Common myeloid progenitor, CD34-positive (primary cell): ENCODE data around the gene TOMM22.

ENCODE experiments used
- CTCF ChIA-PET: fragments of 350-600 bp; sonication (Branson Sonifier 250); formaldehyde crosslinking; loops from one replicate; lab custom pipeline; 2021; ENCODE audit warnings: antibody characterized with exemption; lab: Charles Lee
- POLR2A ChIA-PET: fragments of 350-600 bp; sonication (Branson Sonifier 250); formaldehyde crosslinking; loops from one replicate; lab custom pipeline; 2021; ENCODE audit warnings: antibody characterized with exemption; lab: Charles Lee
- DNase-seq, 3 donors: peaks; one replicate each; pipeline versions ENCODE4 v3.0.0 to v3.0.0-alpha.2; 2013
- H3K27ac ChIP-seq, 2 experiments: 1 replicate in 1 of 2; 2 replicates in 1 of 2; pipeline ENCODE4 v1.7.0; 2013; ENCODE audit warnings: inconsistent platforms in 2 of 2, low read length in 2 of 2, mild to moderate bottlenecking in 2 of 2, low read depth in 1 of 2, moderate library complexity in 1 of 2; ENCODE audit not compliant: severe bottlenecking in 2 of 2, insufficient read depth in 1 of 2, poor library complexity in 1 of 2
- H3K27me3 ChIP-seq, 5 experiments: replicated peaks in 2 of 5; 1 replicate in 3 of 5; 2 replicates in 2 of 5; pipeline versions ENCODE4 v1.6.1 to v1.7.0; 2013; ENCODE audit warnings: low read length in 4 of 5, mild to moderate bottlenecking in 2 of 5, moderate library complexity in 2 of 5, inconsistent platforms in 1 of 5; ENCODE audit not compliant: insufficient read depth in 5 of 5, control insufficient read depth in 4 of 5
- H3K36me3 ChIP-seq, 4 experiments: 1 replicate in 2 of 4; 2 replicates in 2 of 4; pipeline versions ENCODE4 v1.6.1 to v1.7.0; 2013; ENCODE audit warnings: low read length in 3 of 4, control low read depth in 1 of 4, mild to moderate bottlenecking in 1 of 4; ENCODE audit not compliant: control insufficient read depth in 4 of 4, insufficient read depth in 4 of 4
- H3K4me1 ChIP-seq, 4 experiments: 1 replicate in 3 of 4; 2 replicates in 1 of 4; pipeline versions ENCODE4 v1.6.1 to v1.7.1; 2013; ENCODE audit warnings: low read length in 3 of 4, mild to moderate bottlenecking in 3 of 4, control low read depth in 1 of 4, inconsistent platforms in 1 of 4, moderate library complexity in 1 of 4; ENCODE audit not compliant: control insufficient read depth in 4 of 4, insufficient read depth in 4 of 4; ENCODE audit errors: control extremely low read depth in 1 of 4
- H3K4me3 ChIP-seq, 7 experiments: 1 replicate in 4 of 7; 2 replicates in 3 of 7; pipeline versions ENCODE4 v1.5.1 to v1.7.0; 2013; ENCODE audit warnings: mild to moderate bottlenecking in 7 of 7, low read length in 6 of 7, moderate library complexity in 6 of 7, inconsistent platforms in 2 of 7, low read depth in 2 of 7, control low read depth in 1 of 7; ENCODE audit not compliant: insufficient read depth in 4 of 7, control insufficient read depth in 1 of 7; ENCODE audit errors: extremely low read depth in 1 of 7
- H3K9me3 ChIP-seq, 5 experiments: 1 replicate in 4 of 5; 2 replicates in 1 of 5; pipeline versions ENCODE4 v1.6.1 to v1.7.1; 2013; ENCODE audit warnings: low read length in 4 of 5, mild to moderate bottlenecking in 2 of 5, inconsistent platforms in 1 of 5, low read depth in 1 of 5, moderate library complexity in 1 of 5; ENCODE audit not compliant: control insufficient read depth in 4 of 5, insufficient read depth in 2 of 5; ENCODE audit errors: control extremely low read depth in 1 of 5
- WGBS: methylation state at CpG from one replicate; pipeline ENCODE4 v1.1.5; 2013; ENCODE audit not compliant: insufficient coverage; 5-methylcytosine and 5-hydroxymethylcytosine counted together

Gene TOMM22

DNA sequence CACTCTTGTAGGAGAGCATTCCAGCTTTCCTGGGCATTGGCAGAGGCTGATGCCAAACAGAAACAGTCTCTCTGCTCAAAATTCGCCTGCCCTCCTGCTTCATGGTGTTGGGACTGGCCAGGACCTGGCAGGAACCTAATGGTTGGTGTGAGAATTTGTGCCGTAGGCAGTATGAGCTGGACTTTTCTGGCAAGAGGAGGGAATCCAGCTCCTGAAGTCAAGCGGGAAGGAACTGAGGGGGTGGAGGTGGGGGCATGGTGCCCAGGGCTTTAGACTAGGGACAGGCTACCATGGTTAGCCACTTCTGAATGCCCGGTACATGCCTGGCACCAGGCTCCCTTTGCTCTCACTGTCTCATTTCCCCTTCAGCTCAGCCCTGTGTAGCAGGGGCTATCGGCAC, 6.9 kb upstream of the TOMM22 start:
- H3K27ac ChIP-seq, result no peak overlapping the region
- H3K4me3 ChIP-seq, result no peak overlapping the region
- no peaks in the 10 kb centered on the region for H3K27me3 ChIP-seq
- H3K36me3 ChIP-seq, result peaks cover 9 to 32% (median 19%) of the 10 kb centered on the region in 4 experiments
- DNase-seq, result no peak
- no peaks in the 10 kb centered on the region for H3K4me1 ChIP-seq
- POLR2A ChIA-PET, result no interaction called here
- CTCF ChIA-PET, result no interaction called here
- WGBS, result 94% methylated on average over 4 of the region's 5 CpGs
- no peaks in the 10 kb centered on the region for H3K9me3 ChIP-seq

DNA sequence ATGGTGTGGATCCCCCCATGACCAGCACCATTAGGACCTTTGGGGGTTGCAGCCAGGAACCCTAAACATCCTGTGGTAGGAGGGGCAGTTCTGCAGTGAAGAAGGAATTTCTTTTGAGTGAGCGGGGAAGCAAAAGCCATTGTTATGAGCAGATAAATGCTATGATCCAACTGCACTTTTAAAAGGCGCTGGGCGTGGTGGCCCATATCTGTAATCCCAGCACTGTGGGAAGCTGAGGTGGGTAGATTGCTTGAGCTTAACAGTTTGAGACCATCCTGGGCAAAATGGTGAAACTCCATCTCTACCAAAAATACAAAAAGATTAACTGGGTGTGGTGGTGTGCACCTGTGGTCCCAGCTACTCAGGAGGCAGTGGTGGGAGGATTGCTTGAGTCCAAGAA, 5.9 kb upstream of the TOMM22 start:
- no peaks in the 10 kb centered on the region for H3K4me1 ChIP-seq
- H3K9me3 ChIP-seq, result no peaks in the 10 kb centered on the region
- no peak for DNase-seq
- CTCF ChIA-PET, result no interaction called here
- H3K36me3 ChIP-seq, result peaks cover 9 to 30% (median 17%) of the 10 kb centered on the region in 4 experiments
- H3K27ac ChIP-seq, result no peak overlapping the region
- 95% methylated on average over 3 of the region's 3 CpGs for WGBS
- H3K4me3 ChIP-seq, result no peak overlapping the region
- POLR2A ChIA-PET, result no interaction called here
- H3K27me3 ChIP-seq, result no peaks in the 10 kb centered on the region

DNA sequence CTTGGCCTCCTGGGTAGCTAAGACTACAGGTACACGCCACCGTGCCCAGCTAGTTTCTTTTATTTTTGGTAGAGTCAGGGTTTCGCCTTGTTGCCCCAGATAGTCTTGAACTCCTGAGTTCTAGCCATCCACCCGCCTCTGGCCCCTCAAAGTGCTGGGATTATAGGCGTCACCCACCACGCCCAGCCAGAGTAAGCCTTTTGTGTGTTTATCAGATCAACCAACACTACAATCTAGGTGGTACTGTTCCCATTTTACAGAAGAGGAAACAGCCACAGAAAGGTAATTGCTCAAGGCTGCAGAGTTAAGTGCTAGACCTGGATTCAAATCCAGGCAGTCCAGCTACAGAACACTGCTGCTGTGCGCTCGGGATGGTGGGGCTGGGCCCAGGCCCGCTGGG, 3.1 kb downstream of the TOMM22 start:
- H3K4me3 ChIP-seq, result no peak overlapping the region
- peaks cover 6 to 13% (median 10%) of the 10 kb centered on the region in 4 experiments for H3K4me1 ChIP-seq
- ChIA-PET CTCF (interaction anchor here (4.1 kb wide), 1 partner anchor 14 kb away, joined by 40 read pairs; no protein-coding TSS in a partner anchor), POLR2A (no interaction called here)
- no peak for DNase-seq
- no peaks in the 10 kb centered on the region for H3K9me3 ChIP-seq
- H3K36me3 ChIP-seq, result peaks cover 5 to 62% (median 51%) of the 10 kb centered on the region in 4 experiments
- no peak overlapping the region for H3K27ac ChIP-seq
- WGBS, result 98% methylated on average over 8 of the region's 9 CpGs
- no peaks in the 10 kb centered on the region for H3K27me3 ChIP-seq

DNA sequence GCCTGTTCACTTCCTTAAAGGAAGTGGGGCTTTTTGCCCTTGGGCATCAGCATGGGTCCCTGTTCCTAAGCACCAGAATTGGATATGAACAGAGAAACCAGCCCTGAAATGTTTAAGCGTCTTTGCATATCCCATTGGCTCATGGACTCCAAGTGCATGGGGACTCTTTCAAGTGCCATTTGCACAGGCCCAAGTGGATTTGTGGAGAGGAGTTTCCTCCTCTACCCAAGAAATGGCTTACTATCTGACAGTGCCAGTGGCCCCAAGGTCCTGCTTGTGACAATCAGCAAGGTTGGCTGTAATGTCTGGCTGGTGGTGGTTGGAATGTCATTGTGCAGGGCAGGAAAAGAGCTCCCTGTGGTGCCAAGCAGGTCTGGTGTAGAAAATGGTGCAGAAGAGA, 4.0 kb downstream of the TOMM22 start:
- Histone ChIP-seq H3K36me3 (peaks cover 5 to 65% (median 51%) of the 10 kb centered on the region in 4 experiments), H3K4me1 (peaks cover 6 to 13% (median 10%) of the 10 kb centered on the region in 4 experiments), H3K9me3 (no peaks in the 10 kb centered on the region), H3K4me3 (no peak overlapping the region), H3K27ac (no peak overlapping the region), H3K27me3 (no peaks in the 10 kb centered on the region)
- ChIA-PET POLR2A (no interaction called here), CTCF (interaction anchor here (1.1 kb wide), 1 partner anchor 11 kb away, joined by 3 read pairs; no protein-coding TSS in a partner anchor)
- DNase-seq, result no peak
- WGBS, result 100% methylated on average over 1 of the region's 1 CpG

DNA sequence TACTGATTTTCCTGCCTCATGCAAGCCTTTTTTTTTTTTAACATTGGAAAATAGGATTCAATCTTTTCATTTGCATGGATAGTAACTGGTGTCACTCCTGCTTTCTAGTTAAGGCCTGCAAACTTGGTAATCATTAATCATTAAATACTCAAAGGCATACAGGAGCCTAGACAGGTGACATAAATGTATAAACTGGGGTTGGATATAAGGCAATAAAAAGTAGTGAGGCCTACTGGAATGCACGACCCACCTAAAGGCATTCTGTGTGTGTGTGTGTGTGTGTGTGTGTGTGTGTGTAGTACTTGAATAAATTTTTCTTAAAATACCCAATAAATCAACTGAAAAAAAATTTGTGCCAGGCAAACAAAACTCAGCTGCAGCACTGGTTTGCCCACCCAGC, 7.9 kb downstream of the TOMM22 start:
- H3K27ac ChIP-seq, result no peak overlapping the region
- H3K9me3 ChIP-seq, result no peaks in the 10 kb centered on the region
- H3K27me3 ChIP-seq, result no peaks in the 10 kb centered on the region
- H3K4me3 ChIP-seq, result no peak overlapping the region
- no CpG with 5 or more reads among the region's 1 CpG for WGBS
- no peak for DNase-seq
- H3K36me3 ChIP-seq, result peaks cover 4 to 72% (median 40%) of the 10 kb centered on the region in 4 experiments
- no peaks in the 10 kb centered on the region for H3K4me1 ChIP-seq
- CTCF ChIA-PET, result interaction anchor here (1.0 kb wide), 1 partner anchor 10 kb away, joined by 5 read pairs; no protein-coding TSS in a partner anchor
- POLR2A ChIA-PET, result interaction anchor here (0.7 to 1.0 kb wide), 2 partner anchors 9 to 656 kb away, joined by 3 to 4 read pairs; no protein-coding TSS in a partner anchor

DNA sequence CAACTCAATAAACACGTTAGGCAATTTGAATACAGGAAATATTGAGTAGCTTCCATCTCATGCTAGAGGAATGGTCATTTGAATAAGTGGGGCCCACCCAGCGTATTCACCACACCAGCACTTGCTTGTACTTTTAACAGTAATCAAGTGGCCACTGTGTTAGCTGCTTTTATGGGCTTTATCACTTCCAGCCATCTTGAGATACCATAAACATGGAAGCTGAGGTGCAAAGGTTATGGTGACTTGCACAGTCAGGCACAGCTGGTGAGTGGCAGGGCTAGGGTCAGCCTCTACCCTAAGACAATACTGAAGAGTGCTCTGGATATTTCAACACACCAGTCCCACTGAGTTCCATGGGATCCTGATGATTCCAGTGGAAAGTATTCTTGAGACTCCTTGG, 12.3 kb downstream of the TOMM22 start:
- peaks cover 0 to 33% (median 8%) of the 10 kb centered on the region in 4 experiments for H3K36me3 ChIP-seq
- CTCF ChIA-PET, result interaction anchor here (1.6 kb wide), 1 partner anchor 12 kb away, joined by 5 read pairs; the partner anchor contains the start of gene TOMM22

DNA sequence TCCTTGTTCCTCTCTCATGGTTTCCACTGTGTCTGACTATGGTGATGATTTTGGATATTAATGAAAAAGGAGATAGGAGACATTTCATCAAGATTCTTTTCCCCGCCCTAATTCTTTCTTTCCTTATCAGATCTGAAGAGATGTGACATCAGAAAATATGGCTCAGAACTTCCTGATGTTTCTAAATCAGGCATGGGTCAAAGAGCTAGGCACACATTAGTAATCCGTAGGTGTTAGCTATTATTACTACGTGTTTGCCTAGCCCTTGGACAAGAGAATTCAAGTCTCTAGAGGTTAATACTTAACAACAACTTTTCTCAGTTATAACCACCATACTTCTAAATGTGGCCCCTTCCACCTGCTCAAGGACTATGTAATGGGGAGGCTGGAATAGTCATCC, 13.2 kb downstream of the TOMM22 start:
- H3K27ac ChIP-seq, result no peak overlapping the region

More for the DNA sequence above, 12.3 kb downstream of the TOMM22 start:
- Histone ChIP-seq H3K9me3 (no peaks in the 10 kb centered on the region), H3K27me3 (no peaks in the 10 kb centered on the region), H3K4me3 (no peak overlapping the region), H3K27ac (no peak overlapping the region), H3K4me1 (peaks cover under 1 to 32% (median 25%) of the 10 kb centered on the region in 4 experiments)
- no peak for DNase-seq
- POLR2A ChIA-PET, result interaction anchor here (1.1 kb wide), 1 partner anchor 12 kb away, joined by 3 read pairs; the partner anchor contains the start of gene TOMM22
- 90% methylated on average over 2 of the region's 2 CpGs for WGBS

More for the DNA sequence above, 13.2 kb downstream of the TOMM22 start:
- peaks cover 10 to 41% (median 34%) of the 10 kb centered on the region in 4 experiments for H3K4me1 ChIP-seq
- H3K27me3 ChIP-seq, result no peaks in the 10 kb centered on the region
- H3K9me3 ChIP-seq, result no peaks in the 10 kb centered on the region
- no CpG with 5 or more reads among the region's 3 CpGs for WGBS
- H3K4me3 ChIP-seq, result no peak overlapping the region
- ChIA-PET POLR2A (interaction anchor here (0.7 kb wide), 1 partner anchor 159 kb away, joined by 3 read pairs; no protein-coding TSS in a partner anchor), CTCF (interaction anchor here (0.9 kb wide), 1 partner anchor 11 kb away, joined by 3 read pairs; no protein-coding TSS in a partner anchor)
- no peak for DNase-seq
- H3K36me3 ChIP-seq, result peaks cover 0 to 25% (median 5%) of the 10 kb centered on the region in 4 experiments
